ENCODE data around the gene ZNF358. TPM values are rescaled to one million over a fixed set of nuclear protein-coding genes. Genes with fewer than 3 reads are reported as not detected.

Gene ZNF358
- total and polyA plus RNA-seq, 10 of the 15 experiments (the other 5 are each of a cell fraction or from before 2014, with no cell fraction given), result 0.09 to 6.3 (median 1.9) TPM; not detected in 1

DNA sequence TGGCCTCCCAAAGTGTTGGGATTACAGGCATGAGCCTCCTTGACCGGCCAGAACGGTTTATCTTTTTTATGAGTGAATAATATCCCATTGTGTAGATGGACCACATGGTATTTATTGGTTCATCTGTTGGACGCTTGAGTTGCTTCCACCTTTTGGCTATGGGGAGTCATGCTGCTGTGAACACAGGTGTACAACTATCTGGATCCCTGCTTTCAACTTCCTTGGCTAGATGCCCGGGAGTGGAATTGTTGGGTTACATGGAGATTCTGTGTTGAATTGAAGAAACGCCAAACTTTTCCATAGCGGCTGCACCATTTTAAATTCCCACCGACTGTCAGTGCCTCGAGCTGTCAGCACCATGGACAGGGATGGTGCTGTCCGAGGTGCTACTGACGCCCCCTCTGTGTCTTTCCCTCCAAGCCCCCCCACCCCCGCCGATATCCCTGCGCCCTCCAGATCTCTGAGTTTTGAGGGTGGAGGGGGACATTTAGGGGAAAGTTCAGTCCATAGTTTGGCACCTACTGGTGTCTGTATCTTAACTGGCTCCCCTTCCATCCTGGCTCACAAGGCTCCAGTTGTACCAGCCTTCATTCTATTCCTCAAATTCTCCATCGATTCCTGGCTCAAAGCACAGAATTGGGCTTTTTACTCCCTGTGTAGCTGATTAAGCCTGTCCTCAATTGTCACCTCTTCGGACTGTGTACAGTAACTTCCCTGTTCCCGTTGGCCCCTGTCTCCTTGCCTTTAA is 46.9 kb downstream of the ZNF358 start:
- H3K4me2 ChIP-seq (ENCODE audit: control insufficient read depth, insufficient read depth), result no peak overlapping the region
- RAD21 ChIA-PET (ENCODE audit: unreplicated experiment), result no interaction called here
- ATAC-seq (no peak), FAIRE-seq (no peak), DNase-seq (ENCODE audit: low read depth, low spot score) (no peak)
- H3K9me3 ChIP-seq (replicated peaks; ENCODE audit: control insufficient read depth, insufficient read depth, low read length), result no peaks in the 10 kb centered on the region; the same call in 2 of the 3 replicates
- no peak overlapping the region for H3K4me3 ChIP-seq
- POLR2A ChIA-PET, result no interaction called here
- BruUV-seq (replicated peaks), result no TSS peak
- in situ Hi-C loops (cut with MboI), result no loop called here
- no peak overlapping the region for H3K27ac ChIP-seq (ENCODE audit: control insufficient read depth, insufficient read depth)
- H3K79me2 ChIP-seq (ENCODE audit: control insufficient read depth, insufficient read depth, low read length), result no peaks in the 10 kb centered on the region
- no peak overlapping the region for H3K9ac ChIP-seq (ENCODE audit: control insufficient read depth, insufficient read depth, low read length)
- intact Hi-C loops (cut with micrococcal nuclease; ENCODE audit: unreplicated experiment), result no loop called here
- H3K27me3 ChIP-seq (replicated peaks in 1 of 2; ENCODE audit: control insufficient read depth in 2 of 2, insufficient read depth in 2 of 2, low read length in 1 of 2), result no peaks in the 10 kb centered on the region
- no peak overlapping the region for H2AFZ ChIP-seq (ENCODE audit: control insufficient read depth, low read depth, low read length)
- H3K4me1 ChIP-seq (ENCODE audit: control insufficient read depth, insufficient read depth, low read length), result no peaks in the 10 kb centered on the region
- SMC1A ChIA-PET (ENCODE audit: uncharacterized antibody, unreplicated experiment), result interaction anchor here (0.6 kb wide), 1 partner anchor 237 kb away, joined by 4 read pairs; no protein-coding TSS in a partner anchor
- WGBS (ENCODE audit: insufficient coverage, insufficient replicate concordance, low lambda C conversion rate, missing lambda C conversion rate), result 68% methylated on average over 15 of the region's 16 CpGs
- H3K36me3 ChIP-seq (ENCODE audit: control insufficient read depth in 2 of 2, insufficient read depth in 2 of 2, low read length in 1 of 2), result peaks cover 0 to 7% of the 10 kb centered on the region in 2 experiments; a peak in 2 of 4 replicates
- CTCF ChIA-PET, result interaction anchor here (0.6 kb wide), 2 partner anchors 237 to 256 kb away, joined by 3 read pairs; no protein-coding TSS in a partner anchor
- no peaks in the 10 kb centered on the region for H4K20me1 ChIP-seq (ENCODE audit: control insufficient read depth, insufficient read depth)
- TF ChIP-seq HDAC6 (IDR thresholded peaks at IDR 0.05; ENCODE audit: unreplicated experiment), result no peak
- TF ChIP-seq, protein P1, sequence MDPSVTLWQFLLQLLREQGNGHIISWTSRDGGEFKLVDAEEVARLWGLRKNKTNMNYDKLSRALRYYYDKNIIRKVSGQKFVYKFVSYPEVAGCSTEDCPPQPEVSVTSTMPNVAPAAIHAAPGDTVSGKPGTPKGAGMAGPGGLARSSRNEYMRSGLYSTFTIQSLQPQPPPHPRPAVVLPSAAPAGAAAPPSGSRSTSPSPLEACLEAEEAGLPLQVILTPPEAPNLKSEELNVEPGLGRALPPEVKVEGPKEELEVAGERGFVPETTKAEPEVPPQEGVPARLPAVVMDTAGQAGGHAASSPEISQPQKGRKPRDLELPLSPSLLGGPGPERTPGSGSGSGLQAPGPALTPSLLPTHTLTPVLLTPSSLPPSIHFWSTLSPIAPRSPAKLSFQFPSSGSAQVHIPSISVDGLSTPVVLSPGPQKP (IDR thresholded peaks at IDR 0.05; ENCODE audit: low read depth, low read length), result no peak
- TF ChIP-seq SIN3A (IDR thresholded peaks at IDR 0.05; ENCODE audit: low read depth, low read length), result 0 out of 2 replicates have a peak, but pooled peaks have one; percentile 47
- TF ChIP-seq REST (IDR thresholded peaks at IDR 0.05; ENCODE audit: low read depth, low read length), result peak; percentile 96
- no peak for TF ChIP-seq PKNOX1 (IDR thresholded peaks at IDR 0.05)
- no peak for TF ChIP-seq NFXL1 (IDR thresholded peaks at IDR 0.05; ENCODE audit: borderline replicate concordance)
- TF ChIP-seq, protein P2, sequence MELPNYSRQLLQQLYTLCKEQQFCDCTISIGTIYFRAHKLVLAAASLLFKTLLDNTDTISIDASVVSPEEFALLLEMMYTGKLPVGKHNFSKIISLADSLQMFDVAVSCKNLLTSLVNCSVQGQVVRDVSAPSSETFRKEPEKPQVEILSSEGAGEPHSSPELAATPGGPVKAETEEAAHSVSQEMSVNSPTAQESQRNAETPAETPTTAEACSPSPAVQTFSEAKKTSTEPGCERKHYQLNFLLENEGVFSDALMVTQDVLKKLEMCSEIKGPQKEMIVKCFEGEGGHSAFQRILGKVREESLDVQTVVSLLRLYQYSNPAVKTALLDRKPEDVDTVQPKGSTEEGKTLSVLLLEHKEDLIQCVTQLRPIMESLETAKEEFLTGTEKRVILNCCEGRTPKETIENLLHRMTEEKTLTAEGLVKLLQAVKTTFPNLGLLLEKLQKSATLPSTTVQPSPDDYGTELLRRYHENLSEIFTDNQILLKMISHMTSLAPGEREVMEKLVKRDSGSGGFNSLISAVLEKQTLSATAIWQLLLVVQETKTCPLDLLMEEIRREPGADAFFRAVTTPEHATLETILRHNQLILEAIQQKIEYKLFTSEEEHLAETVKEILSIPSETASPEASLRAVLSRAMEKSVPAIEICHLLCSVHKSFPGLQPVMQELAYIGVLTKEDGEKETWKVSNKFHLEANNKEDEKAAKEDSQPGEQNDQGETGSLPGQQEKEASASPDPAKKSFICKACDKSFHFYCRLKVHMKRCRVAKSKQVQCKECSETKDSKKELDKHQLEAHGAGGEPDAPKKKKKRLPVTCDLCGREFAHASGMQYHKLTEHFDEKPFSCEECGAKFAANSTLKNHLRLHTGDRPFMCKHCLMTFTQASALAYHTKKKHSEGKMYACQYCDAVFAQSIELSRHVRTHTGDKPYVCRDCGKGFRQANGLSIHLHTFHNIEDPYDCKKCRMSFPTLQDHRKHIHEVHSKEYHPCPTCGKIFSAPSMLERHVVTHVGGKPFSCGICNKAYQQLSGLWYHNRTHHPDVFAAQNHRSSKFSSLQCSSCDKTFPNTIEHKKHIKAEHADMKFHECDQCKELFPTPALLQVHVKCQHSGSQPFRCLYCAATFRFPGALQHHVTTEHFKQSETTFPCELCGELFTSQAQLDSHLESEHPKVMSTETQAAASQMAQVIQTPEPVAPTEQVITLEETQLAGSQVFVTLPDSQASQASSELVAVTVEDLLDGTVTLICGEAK (IDR thresholded peaks at IDR 0.05; ENCODE audit: borderline replicate concordance), result peak; percentile 78
- TF ChIP-seq ATF2 (IDR thresholded peaks at IDR 0.05; ENCODE audit: low read length), result no peak
- TF ChIP-seq BCL11A (IDR thresholded peaks at IDR 0.05; ENCODE audit: low read depth, low read length), result no peak
- TF ChIP-seq SREBF1 (IDR thresholded peaks at IDR 0.05; ENCODE audit: low read length), result peak; percentile 92
- TF ChIP-seq SMAD5 (IDR thresholded peaks at IDR 0.05; ENCODE audit: low read depth), result no peak

All from GM12878 (cell line).